Vagina (tissue), 2 donors: Measurements from ENCODE around the gene FOXL3.

Source experiments
- CTCF ChIP-seq, 3 experiments: fragments of 450-650 bp in 2 of 3; fragments of 200-600 bp in 1 of 3; sonication (generic) in 1 of 3; IDR thresholded peaks; one replicate each; pipeline ENCODE4 v1.5.1; 2017 to 2019; ENCODE audit warnings: antibody characterized with exemption in 3 of 3, mild to moderate bottlenecking in 2 of 3, moderate library complexity in 2 of 3
- POLR2AphosphoS5 ChIP-seq, 2 donors: sonication (generic); formaldehyde crosslinking; IDR thresholded peaks; one replicate each; pipeline ENCODE4 v1.9.0; 2017; ENCODE audit warnings: antibody characterized with exemption in 2 of 2, mild to moderate bottlenecking in 2 of 2, low read depth in 1 of 2; ENCODE audit not compliant: insufficient read depth in 1 of 2

- TF ChIP-seq POLR2AphosphoS5 (IDR thresholded peaks at IDR 0.05; ENCODE audit: insufficient read depth in 1 of 2, low read depth in 1 of 2), result no peak
- TF ChIP-seq CTCF (IDR thresholded peaks at IDR 0.05), result no peak
These were observed 8.3 kb upstream of the FOXL3 start for GRCh38 chr7:281637-282036.
